ENCODE results near the gene NEURL1.

DNA sequence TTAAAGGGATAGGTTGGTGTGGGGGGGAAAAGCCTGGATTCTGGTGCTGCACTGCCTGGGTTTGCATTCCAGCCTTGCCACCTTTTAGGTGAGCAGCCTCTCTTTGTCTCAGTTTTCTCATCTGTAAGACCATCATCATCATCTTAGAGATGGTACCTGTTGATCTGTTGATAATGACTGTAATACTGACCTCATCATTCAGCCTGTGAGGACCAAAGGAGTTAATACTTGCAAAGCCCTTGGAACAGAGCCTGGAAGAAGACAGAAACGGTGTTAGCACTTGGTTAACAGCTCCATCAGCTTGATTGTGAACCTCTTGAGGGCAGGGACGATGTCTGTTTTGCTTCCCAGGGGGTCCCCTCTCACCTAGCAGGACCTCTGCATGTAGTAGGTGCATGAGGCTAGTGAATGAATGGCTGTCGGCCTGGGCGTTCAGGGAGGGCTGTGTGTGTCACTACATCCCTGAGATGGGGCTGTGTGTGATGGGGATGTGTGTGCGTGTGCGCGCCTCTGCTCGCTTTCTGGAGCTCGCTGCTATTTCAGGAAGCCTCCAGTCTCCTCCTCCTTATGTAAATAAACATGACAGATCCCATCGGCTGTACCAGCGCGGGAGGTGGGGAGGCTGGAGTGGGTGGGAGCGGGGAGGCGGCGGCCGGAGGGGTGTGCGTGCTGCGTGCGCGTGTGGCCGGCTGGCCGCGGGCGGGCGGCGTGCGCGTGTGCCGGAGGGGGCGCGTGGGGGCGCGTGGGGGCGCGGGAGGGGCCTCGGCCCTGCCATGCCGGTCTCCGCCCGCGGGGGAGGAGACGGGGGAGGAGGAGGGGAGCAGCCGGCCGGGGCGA lies 61.2 kb downstream of the NEURL1 start:
- TF ChIP-seq, protein P1, sequence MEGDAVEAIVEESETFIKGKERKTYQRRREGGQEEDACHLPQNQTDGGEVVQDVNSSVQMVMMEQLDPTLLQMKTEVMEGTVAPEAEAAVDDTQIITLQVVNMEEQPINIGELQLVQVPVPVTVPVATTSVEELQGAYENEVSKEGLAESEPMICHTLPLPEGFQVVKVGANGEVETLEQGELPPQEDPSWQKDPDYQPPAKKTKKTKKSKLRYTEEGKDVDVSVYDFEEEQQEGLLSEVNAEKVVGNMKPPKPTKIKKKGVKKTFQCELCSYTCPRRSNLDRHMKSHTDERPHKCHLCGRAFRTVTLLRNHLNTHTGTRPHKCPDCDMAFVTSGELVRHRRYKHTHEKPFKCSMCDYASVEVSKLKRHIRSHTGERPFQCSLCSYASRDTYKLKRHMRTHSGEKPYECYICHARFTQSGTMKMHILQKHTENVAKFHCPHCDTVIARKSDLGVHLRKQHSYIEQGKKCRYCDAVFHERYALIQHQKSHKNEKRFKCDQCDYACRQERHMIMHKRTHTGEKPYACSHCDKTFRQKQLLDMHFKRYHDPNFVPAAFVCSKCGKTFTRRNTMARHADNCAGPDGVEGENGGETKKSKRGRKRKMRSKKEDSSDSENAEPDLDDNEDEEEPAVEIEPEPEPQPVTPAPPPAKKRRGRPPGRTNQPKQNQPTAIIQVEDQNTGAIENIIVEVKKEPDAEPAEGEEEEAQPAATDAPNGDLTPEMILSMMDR (IDR thresholded peaks at IDR 0.05 in 2 of 3, conservative IDR thresholded peaks at IDR 0.05 in 1 of 3; ENCODE audit: control insufficient read depth in 2 of 3, extremely low read depth in 1 of 3, insufficient read depth in 1 of 3, low read depth in 3 of 3, low read length in 3 of 3), result no peak
- TF ChIP-seq TAF1 (IDR thresholded peaks at IDR 0.05; ENCODE audit: borderline replicate concordance, low read depth, low read length) (no peak), NFIC (IDR thresholded peaks at IDR 0.05; ENCODE audit: low read depth, low read length) (no peak), CHD2 (IDR thresholded peaks at IDR 0.05; ENCODE audit: borderline replicate concordance, low read depth, low read length) (no peak), POLR2A (IDR thresholded peaks at IDR 0.05; ENCODE audit: low read depth, low read length) (no peak), KLF5 (IDR thresholded peaks at IDR 0.05; ENCODE audit: partially characterized antibody) (no peak), EZH2 (IDR thresholded peaks at IDR 0.05; ENCODE audit: borderline replicate concordance, control insufficient read depth, low read depth, low read length) (no peak)
- TF ChIP-seq, protein P2, sequence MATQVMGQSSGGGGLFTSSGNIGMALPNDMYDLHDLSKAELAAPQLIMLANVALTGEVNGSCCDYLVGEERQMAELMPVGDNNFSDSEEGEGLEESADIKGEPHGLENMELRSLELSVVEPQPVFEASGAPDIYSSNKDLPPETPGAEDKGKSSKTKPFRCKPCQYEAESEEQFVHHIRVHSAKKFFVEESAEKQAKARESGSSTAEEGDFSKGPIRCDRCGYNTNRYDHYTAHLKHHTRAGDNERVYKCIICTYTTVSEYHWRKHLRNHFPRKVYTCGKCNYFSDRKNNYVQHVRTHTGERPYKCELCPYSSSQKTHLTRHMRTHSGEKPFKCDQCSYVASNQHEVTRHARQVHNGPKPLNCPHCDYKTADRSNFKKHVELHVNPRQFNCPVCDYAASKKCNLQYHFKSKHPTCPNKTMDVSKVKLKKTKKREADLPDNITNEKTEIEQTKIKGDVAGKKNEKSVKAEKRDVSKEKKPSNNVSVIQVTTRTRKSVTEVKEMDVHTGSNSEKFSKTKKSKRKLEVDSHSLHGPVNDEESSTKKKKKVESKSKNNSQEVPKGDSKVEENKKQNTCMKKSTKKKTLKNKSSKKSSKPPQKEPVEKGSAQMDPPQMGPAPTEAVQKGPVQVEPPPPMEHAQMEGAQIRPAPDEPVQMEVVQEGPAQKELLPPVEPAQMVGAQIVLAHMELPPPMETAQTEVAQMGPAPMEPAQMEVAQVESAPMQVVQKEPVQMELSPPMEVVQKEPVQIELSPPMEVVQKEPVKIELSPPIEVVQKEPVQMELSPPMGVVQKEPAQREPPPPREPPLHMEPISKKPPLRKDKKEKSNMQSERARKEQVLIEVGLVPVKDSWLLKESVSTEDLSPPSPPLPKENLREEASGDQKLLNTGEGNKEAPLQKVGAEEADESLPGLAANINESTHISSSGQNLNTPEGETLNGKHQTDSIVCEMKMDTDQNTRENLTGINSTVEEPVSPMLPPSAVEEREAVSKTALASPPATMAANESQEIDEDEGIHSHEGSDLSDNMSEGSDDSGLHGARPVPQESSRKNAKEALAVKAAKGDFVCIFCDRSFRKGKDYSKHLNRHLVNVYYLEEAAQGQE (IDR thresholded peaks at IDR 0.05; ENCODE audit: low read depth, low read length), result no peak

Measured in GM12878 (cell line).